GM12865 (cell line): ENCODE data around the gene KATNA1.

ENCODE experiments used
- DNase-seq: peaks from one replicate; pipeline ENCODE4 v3.0.0; 2010; ENCODE audit warnings: low read depth
- H3K4me3 ChIP-seq: 2 replicates; pipeline ENCODE4 v1.5.1; 2011; ENCODE audit warnings: mild to moderate bottlenecking, low read depth, low read length, control low read depth
- TF ChIP-seq, protein P1 (sequence below): IDR thresholded peaks from 2 replicates; pipeline ENCODE4 v1.5.1; 2011; ENCODE audit warnings: low read length, control low read depth, low read depth, inconsistent platforms; ENCODE audit not compliant: insufficient read depth; ENCODE audit errors: missing control alignments

The KATNA1 gene

DNA sequence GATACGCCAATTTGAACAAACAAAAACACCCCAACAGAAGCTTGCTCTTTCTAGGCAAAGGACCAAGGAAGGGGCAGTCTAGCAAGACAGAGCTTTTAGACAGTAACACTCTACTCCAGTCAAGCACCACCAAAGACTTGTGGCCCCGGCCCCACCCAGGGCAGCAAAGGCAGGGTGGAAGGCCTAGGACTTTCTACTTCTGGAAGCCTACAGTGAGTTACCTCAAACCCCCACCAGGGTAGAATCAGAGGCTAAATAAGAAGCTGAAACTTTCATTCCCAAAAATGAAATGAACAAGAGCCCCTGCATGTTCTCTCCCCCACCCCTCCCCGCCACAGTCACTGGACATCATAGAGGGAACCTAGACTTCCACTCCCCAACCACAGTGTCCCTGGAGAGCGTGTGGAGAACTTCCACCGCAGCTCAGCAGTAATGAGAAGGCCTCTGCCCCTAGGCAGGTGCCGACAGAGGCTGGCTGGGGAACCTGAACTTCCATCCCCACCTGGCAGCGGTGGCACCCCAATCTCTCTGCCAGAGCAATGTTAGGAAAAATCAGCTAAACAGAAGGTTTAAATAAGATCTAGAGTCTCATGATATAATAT, 40.0 kb downstream of the KATNA1 start:
- no peak overlapping the region for H3K4me3 ChIP-seq
- TF ChIP-seq, protein P1, sequence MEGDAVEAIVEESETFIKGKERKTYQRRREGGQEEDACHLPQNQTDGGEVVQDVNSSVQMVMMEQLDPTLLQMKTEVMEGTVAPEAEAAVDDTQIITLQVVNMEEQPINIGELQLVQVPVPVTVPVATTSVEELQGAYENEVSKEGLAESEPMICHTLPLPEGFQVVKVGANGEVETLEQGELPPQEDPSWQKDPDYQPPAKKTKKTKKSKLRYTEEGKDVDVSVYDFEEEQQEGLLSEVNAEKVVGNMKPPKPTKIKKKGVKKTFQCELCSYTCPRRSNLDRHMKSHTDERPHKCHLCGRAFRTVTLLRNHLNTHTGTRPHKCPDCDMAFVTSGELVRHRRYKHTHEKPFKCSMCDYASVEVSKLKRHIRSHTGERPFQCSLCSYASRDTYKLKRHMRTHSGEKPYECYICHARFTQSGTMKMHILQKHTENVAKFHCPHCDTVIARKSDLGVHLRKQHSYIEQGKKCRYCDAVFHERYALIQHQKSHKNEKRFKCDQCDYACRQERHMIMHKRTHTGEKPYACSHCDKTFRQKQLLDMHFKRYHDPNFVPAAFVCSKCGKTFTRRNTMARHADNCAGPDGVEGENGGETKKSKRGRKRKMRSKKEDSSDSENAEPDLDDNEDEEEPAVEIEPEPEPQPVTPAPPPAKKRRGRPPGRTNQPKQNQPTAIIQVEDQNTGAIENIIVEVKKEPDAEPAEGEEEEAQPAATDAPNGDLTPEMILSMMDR = no peak
- no peak for DNase-seq

DNA sequence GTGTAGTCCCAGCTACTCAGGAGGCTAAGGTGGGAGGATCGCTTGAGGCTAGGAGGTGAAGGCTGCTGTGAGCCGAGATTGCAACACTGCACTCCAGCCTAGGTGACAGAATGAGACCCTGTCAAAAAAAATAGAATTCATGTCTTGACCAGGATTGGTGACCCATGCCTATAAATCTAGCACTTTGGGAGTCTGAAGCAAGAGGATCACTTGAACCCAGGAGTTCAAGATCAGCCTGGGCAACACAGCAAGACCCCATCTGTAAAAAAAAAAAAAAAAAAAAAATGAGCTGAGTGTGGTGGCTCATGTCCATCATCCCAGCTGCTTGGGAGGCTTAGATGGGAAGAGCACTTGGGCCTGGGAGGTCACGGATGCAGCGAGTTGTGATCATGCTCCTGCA, 48.0 kb downstream of the KATNA1 start:
- H3K4me3 ChIP-seq = no peak overlapping the region
- TF ChIP-seq, protein P1 = no peak
- DNase-seq = no peak

DNA sequence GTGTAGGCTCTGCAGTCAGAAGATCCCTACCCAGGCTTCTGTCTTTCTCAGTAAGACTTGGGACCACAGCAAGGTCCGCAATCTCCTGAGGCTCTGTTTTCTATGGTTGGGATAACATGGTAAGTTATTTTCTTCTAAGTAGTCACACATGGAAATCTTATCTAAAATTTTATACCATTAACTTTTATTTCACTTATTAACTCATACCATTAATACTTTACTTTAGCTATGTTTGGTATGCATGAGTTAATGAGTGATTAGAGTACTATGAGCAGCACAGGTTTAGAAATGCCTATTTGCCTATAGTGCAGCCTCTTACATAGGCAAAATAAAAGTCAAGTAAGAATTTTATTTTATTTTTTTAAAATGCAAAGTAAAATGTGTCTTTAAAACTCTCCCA, 55.1 kb downstream of the KATNA1 start:
- no peak for DNase-seq
- H3K4me3 ChIP-seq = no peak overlapping the region
- TF ChIP-seq, protein P1 = no peak

DNA sequence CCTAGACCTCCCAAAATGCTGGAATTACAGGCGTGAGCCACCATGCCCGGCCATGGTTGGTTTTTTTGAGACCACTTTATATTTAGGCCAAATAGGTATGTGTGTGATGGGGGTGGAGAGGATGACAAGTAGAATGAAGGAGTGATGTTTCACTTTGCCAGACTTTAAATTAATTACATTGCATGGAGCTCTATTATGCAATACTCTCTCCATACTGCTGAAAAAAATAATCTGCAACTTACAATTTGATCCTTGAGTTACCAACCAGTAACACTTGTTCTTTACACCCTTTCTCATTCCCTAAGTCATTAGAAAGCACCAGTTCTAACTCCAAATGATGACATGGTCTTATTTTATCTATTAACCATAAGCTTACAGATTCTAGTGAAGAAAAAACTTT, 55.5 kb downstream of the KATNA1 start:
- no peak for DNase-seq
- TF ChIP-seq, protein P1 = no peak
- H3K4me3 ChIP-seq = no peak overlapping the region

GRCh38 chr6:149586149-149586548, 62.4 kb downstream of the KATNA1 start:
- no peak for DNase-seq
- TF ChIP-seq, protein P1 = no peak
- H3K4me3 ChIP-seq = no peak overlapping the region

DNA sequence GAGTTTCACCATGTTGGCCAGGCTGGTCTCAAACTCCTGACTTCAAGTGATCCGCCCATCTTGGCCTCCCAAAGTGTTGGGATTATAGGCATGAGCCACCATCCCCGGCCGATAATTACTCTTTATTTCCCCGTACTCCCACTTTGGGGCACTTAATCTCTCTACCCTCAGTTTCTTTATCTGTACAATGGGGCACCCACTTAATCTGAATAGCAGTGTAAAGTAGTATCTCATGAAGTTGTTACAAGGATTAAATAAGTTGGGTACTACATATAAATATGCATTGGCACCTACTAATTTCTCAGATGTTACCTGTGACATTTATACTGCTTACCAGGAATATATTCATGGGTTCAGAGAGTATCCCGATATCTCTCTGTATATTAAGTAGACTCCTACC, 67.2 kb downstream of the KATNA1 start:
- no peak overlapping the region for H3K4me3 ChIP-seq
- DNase-seq = no peak
- TF ChIP-seq, protein P1 = no peak

DNA sequence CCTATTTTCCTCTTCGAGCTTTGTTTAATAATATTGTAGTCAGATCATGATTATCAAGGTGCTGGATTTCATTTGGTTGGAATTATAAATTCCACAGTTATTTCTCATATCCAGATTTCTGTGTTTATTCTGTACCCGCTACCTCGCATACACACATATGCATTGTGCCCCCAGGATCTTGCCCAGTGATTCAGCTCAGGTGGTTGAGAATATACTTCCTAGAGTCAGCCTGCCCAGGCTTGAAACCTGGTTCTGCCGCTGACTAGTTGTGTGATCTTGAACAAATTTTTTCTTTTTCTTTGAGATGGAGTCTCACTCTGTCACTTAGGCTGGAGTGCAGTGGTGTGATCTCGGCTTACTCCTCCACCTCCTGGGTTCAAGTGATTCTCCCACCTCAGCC, 67.6 kb downstream of the KATNA1 start:
- TF ChIP-seq, protein P1 = no peak
- DNase-seq = no peak
- H3K4me3 ChIP-seq = no peak overlapping the region
